GM12865 (cell line): ENCODE measurements around the gene LUZP2.

Experiments
- DNase-seq: peaks from one replicate; pipeline ENCODE4 v3.0.0; 2010; ENCODE audit warnings: low read depth
- H3K4me3 ChIP-seq: 2 replicates; pipeline ENCODE4 v1.5.1; 2011; ENCODE audit warnings: mild to moderate bottlenecking, low read depth, low read length, control low read depth
- CTCF ChIP-seq: IDR thresholded peaks from 2 replicates; pipeline ENCODE4 v1.5.1; 2011; ENCODE audit warnings: low read length, control low read depth, low read depth, inconsistent platforms; ENCODE audit not compliant: insufficient read depth; ENCODE audit errors: missing control alignments

The LUZP2 gene

GRCh38 chr11:24661331-24661730, 164.5 kb downstream of the LUZP2 start:
- TF ChIP-seq CTCF, result no peak
- no peak for DNase-seq
- no peak overlapping the region for H3K4me3 ChIP-seq

GRCh38 chr11:24664399-24664798, 167.5 kb downstream of the LUZP2 start:
- H3K4me3 ChIP-seq, result no peak overlapping the region
- no peak for DNase-seq
- no peak for TF ChIP-seq CTCF

GRCh38 chr11:24667353-24667968, 170.6 kb downstream of the LUZP2 start:
- no peak for DNase-seq
- H3K4me3 ChIP-seq, result no peak overlapping the region
- TF ChIP-seq CTCF, result no peak

- H3K4me3 ChIP-seq, result no peak overlapping the region
- no peak for DNase-seq
- no peak for TF ChIP-seq CTCF
Measured at GRCh38 chr11:24678703-24679348, 182.0 kb downstream of the LUZP2 start.

- H3K4me3 ChIP-seq, result no peak overlapping the region
- TF ChIP-seq CTCF, result no peak
- no peak for DNase-seq
Measured at GRCh38 chr11:24679821-24680351, 183.0 kb downstream of the LUZP2 start.

- no peak for DNase-seq
- no peak for TF ChIP-seq CTCF
- H3K4me3 ChIP-seq, result no peak overlapping the region
Measured at GRCh38 chr11:24683583-24683982, 186.7 kb downstream of the LUZP2 start.
